Activated CD4-positive, alpha-beta T cell treated with anti-CD3 and anti-CD28 coated beads, Interleukin-2, Interleukin-6, amounts not matched to agents 100 ng/mL and 50 ng/mL, durations not matched to agents 16 hours and 8 hours (primary cell): ENCODE measurements around the gene SHROOM1.
A peak's percentile ranks its signal among the peaks of the same experiment; 100 is the strongest.
"Not testable (repeated sequence)": the region's sequence is repeated elsewhere in the genome, so short reads cannot be mapped to it uniquely, and the experiment has no call there.

Experiments used
- DNase-seq: peaks from one replicate; pipeline ENCODE4 v3.0.0-alpha.2; 2020

The SHROOM1 gene

GRCh38 chr5:132824426-132824825, 6.0 kb downstream of the SHROOM1 start:
- DNase-seq: no peak

- no peak for DNase-seq
Observed at GRCh38 chr5:132823481-132824050, 6.9 kb downstream of the SHROOM1 start.

GRCh38 chr5:132822650-132823480, 7.6 kb downstream of the SHROOM1 start:
- DNase-seq: peak; percentile 34

GRCh38 chr5:132821791-132822190, 8.7 kb downstream of the SHROOM1 start:
- DNase-seq: no peak

- no peak for DNase-seq
Observed at GRCh38 chr5:132821350-132821749, 9.1 kb downstream of the SHROOM1 start.

GRCh38 chr5:132820162-132820754, 10.2 kb downstream of the SHROOM1 start:
- DNase-seq: peak; percentile 93

- no peak for DNase-seq
Observed at GRCh38 chr5:132819468-132819867, 11.0 kb downstream of the SHROOM1 start.

GRCh38 chr5:132817011-132817410, 13.4 kb downstream of the SHROOM1 start:
- DNase-seq: no peak

- DNase-seq: no peak
Observed at GRCh38 chr5:132816554-132816953, 13.9 kb downstream of the SHROOM1 start.

GRCh38 chr5:132816083-132816482, 14.4 kb downstream of the SHROOM1 start:
- no peak for DNase-seq

GRCh38 chr5:132815454-132815853, 15.0 kb downstream of the SHROOM1 start:
- no peak for DNase-seq

GRCh38 chr5:132814503-132815294, 15.7 kb downstream of the SHROOM1 start:
- no peak for DNase-seq

GRCh38 chr5:132813599-132814502, 16.6 kb downstream of the SHROOM1 start:
- DNase-seq: peak; percentile 28

GRCh38 chr5:132812781-132813598, 17.5 kb downstream of the SHROOM1 start, which contains the start of gene SOWAHA:
SOWAHA (plus strand) TSS chr5:132813302; CDS start chr5:132813622, 320 bp downstream.
- DNase-seq: no peak

GRCh38 chr5:132812123-132812765, 18.2 kb downstream of the SHROOM1 start:
- DNase-seq: no peak

- DNase-seq: no peak
Observed at GRCh38 chr5:132810605-132811004, 19.8 kb downstream of the SHROOM1 start.

- no peak for DNase-seq
Observed at GRCh38 chr5:132808866-132809265, 21.6 kb downstream of the SHROOM1 start.

- DNase-seq: no peak
Observed at GRCh38 chr5:132808448-132808847, 22.0 kb downstream of the SHROOM1 start.

- DNase-seq: no peak
Observed at GRCh38 chr5:132807163-132807838, 23.1 kb downstream of the SHROOM1 start.

GRCh38 chr5:132806804-132807162, 23.7 kb downstream of the SHROOM1 start:
- DNase-seq: not testable (repeated sequence)
